ENCODE measurements around the gene ZFYVE28.

The ZFYVE28 gene

DNA sequence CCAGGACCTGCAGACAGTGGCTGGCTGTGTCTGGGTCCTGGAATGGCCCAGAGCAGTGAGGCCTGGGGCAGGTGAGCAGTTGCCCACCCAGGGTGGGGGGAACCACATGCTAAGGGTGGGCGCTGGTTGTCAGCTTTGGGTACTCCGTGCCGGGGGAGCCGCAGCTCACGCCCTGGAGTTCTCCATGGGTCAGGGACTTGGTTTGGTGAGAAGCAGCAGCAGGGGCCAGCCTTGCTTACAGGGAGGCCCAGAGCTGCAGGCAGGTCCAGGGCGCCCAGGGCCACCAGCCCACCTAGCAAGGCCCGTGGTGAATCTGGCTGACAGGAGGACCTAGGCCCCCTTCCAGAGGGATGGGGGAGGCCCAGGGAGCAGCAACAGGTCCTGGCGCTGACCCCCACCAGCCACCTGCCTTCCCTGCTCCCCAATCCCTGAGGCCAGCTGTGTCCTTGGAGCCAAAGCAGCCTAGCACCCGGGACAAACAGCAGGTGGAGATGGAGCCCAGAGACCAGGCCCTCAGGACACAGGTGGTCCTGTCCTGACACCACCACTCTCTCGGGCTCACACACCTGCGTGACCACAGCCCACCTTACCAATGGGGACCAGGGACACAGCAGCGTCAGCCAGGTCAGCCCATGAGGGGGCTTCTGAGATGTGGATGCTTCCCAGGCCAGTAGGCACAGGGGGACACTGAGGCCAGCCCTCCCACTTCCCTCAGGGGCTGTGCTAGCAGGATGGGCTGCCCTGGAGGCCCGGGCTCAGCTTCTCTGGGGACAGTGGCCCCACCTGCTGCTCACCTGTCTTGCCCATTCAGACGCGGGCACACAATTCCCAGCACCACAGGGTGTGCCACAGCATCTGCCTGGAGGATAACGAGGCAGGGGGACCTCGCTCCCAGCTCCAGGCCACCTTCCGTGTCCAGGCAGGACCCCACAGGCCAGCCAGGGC is 160.1 kb downstream of the ZFYVE28 start:
- no peak for TF ChIP-seq GATA2 (IDR thresholded peaks at IDR 0.05; ENCODE audit: low read depth, low read length)
- no peak for TF ChIP-seq GATA3 (IDR thresholded peaks at IDR 0.05; ENCODE audit: low read depth, low read length)

DNA sequence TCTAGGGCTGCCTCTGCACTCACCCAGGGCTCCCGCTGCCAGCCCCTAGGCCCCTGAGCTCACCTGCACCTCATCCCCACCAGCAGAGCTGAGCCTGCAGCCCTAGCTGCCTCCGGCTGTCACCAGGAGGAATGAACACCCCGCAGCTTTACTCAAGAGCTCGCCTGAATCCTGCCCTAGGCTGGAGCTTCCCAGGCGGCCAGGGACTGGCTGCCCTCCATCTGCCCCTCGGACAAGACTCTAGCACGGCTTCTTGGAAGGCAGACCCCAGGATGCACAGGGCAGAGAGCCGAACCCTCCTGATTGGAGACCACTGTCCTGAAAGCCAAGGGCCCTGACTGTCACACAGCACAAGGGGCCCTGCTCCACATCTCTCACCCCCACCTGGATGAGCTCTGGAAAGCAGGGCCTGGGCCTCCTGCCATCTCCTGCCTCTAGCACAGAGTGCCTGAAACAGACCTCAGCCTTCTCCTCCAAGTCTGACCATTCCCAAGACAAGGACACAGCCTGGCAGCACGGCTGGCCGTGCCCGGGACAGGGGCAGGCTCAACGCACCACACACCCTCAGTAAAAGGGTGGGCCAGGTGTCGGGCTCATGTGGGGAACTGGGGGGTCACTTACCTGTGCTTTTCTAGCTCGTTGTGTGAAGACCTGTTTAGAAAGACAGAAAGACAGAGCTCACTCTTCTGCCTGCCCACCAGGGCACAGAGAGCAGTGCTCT is 160.9 kb downstream of the ZFYVE28 start:
- TF ChIP-seq GATA2 (IDR thresholded peaks at IDR 0.05; ENCODE audit: low read depth, low read length) (no peak), GATA3 (IDR thresholded peaks at IDR 0.05; ENCODE audit: low read depth, low read length) (no peak)

DNA sequence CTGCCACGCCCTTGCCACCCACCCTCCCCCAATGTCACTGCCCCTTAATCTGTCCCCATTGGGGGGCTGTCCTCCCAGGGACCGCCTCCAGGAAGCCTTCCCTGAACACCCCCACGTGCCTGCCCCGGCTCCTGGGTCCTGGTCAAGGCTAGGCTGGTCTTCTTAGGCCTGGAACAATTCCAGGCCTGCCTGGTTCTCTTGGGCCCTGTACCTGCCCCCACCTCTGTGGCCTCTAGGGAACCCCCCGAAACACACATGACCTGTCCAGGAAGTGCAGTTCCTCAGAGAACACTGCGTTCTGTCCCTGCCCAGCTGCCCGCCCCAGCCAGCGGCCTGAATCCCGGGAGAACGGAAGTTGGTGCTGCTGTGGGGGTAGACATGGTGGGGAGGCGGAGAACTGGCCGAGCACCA is 161.7 kb downstream of the ZFYVE28 start:
- TF ChIP-seq GATA2 (IDR thresholded peaks at IDR 0.05; ENCODE audit: low read depth, low read length) (no peak), GATA3 (IDR thresholded peaks at IDR 0.05; ENCODE audit: low read depth, low read length) (no peak)

DNA sequence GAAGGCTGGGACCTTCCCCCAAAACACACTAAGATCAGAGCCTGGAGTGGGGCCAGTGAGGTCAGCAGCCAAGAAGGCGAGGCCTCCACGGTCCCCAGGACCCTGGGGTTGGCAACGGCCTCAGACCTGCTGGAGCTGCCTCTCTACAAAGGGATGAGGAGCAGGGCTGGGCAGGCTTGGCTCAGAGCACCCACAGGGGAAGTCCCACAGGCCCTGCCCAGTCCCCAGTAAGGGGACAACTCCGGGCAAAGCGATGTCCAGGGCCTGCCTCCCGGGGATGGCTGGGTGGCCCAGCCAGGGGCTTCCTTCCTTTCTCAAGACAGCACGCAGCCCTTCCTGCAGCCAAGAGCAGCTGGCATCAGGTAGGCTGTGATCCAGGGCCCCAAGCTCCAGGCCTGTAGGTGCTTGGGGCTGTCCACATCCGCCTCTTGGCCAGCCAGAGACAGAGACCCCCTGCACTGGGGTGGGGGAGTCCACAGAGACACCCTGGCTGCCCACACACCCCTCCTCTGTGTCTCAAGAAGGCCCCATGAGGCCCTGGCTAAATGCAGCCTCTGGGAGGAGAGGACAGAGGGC is 162.2 kb downstream of the ZFYVE28 start:
- no peak for TF ChIP-seq GATA3 (IDR thresholded peaks at IDR 0.05; ENCODE audit: low read depth, low read length)
- no peak for TF ChIP-seq GATA2 (IDR thresholded peaks at IDR 0.05; ENCODE audit: low read depth, low read length)

DNA sequence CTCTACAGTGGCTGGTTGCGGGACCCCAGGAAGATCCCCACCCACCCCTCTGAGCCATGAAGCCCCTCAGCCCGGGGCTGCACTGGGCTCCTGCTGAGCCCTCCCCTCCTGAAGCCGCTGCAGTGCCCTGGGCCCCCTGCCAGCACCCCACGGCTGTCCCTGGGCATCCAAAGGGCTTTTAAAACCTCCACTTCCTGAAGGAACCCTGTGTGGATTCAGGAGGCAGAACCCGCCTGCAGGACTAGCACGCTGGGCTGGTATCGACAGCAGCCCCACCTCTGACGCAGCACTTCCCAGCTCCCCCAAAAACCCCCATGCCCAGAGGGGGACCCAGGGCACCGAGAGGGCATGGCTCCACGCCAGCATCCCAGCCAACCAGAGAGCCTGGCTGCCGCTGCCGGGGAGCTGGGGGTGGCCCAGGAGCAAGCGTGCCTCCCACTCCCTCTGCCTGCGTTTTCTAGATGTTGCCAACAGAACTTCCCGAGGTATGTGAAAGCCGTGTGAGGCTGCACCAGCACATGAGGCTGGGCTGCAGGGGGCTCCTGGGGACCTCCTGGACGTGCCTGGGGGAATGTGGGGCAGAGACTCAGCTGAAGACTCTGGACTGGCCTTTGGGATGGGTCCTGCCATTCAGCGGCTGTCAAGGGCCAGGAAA is 162.8 kb downstream of the ZFYVE28 start:
- TF ChIP-seq GATA2 (IDR thresholded peaks at IDR 0.05; ENCODE audit: low read depth, low read length), result no peak
- no peak for TF ChIP-seq GATA3 (IDR thresholded peaks at IDR 0.05; ENCODE audit: low read depth, low read length)

DNA sequence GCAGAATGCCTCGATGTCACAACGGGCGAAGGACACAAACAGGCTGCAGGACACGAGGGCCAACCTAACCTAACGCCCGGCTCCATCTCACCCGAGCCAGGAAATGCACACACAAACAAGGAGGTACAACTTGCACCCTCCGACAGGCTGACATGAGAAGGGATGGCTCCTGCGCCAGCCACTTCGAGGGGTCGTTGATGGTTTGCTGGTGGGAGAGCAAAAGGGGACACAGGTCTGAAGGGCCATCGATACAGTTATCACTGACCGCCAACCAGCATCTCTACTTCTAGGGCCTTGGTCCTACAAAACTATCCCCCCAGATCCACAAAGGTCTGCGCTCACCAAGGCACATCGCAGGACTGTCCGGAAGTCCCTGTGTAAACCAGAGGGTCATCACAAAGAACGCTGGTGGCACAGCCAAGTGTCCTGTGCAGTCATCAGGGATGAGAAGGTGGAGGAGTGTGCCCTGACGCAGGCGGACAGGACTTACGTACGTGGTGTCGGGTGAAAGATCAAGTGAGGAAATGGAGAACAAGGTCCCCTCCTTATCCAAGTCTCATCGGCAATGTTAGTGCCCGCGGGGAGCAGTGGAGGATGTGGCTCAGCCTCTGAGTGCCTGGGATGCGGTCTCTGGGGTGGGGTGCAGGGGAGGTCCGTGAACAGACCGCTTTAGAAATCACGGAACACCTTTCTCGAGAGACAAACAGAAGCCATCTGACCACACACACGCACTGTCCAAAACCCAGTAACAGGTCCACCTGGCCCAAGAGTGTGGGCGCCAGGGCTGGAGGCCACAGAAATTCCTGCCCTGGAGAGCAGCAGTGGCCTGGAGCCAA is 163.6 kb downstream of the ZFYVE28 start:
- no peak for TF ChIP-seq GATA3 (IDR thresholded peaks at IDR 0.05; ENCODE audit: low read depth, low read length)
- no peak for TF ChIP-seq GATA2 (IDR thresholded peaks at IDR 0.05; ENCODE audit: low read depth, low read length)

DNA sequence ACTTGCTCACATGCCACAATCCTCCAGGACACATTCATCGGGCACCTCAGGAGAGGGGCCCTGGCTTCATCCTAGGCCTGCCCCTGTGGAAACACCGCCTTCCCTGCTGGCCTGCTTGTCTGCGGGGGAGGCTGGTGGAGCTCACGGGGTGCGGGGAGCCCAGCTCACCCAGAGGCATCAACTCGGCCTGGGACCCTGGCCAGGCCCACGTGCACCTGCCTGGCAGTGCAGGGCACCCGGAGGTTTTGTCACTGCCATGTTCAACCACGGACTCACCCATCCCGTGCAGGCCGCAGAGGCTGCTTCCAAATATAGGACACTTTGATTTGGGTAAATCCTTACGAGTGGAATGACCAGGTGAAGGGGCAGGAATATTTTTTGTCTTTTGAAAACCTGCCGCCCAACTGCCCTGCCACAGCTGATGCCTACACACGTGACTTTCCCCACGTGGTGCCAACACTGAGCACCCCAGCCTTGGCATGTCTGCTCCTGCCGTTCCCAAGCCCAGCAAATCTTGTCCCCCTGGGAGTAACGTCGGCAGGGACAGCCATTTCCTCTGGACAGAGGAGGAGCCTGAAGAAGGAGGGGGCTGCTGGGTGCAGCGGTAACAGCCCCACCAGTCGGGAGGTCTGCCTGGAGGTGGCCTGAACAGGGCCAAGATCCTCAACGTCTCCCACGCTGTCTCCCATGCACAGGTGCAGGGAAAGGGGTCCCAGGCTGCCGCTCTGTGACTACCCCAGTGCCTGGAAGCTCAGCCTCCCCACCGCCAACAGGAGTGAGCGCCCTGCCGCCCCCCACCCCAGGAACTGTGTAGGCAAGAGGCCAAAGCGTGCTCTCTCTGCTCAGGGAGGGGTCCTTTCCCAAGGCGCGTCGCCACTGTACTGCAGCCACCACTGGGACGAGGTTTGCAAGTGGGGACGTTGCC is 165.0 kb downstream of the ZFYVE28 start:
- TF ChIP-seq GATA2 (IDR thresholded peaks at IDR 0.05; ENCODE audit: low read depth, low read length), result no peak
- TF ChIP-seq GATA3 (IDR thresholded peaks at IDR 0.05; ENCODE audit: low read depth, low read length), result no peak

DNA sequence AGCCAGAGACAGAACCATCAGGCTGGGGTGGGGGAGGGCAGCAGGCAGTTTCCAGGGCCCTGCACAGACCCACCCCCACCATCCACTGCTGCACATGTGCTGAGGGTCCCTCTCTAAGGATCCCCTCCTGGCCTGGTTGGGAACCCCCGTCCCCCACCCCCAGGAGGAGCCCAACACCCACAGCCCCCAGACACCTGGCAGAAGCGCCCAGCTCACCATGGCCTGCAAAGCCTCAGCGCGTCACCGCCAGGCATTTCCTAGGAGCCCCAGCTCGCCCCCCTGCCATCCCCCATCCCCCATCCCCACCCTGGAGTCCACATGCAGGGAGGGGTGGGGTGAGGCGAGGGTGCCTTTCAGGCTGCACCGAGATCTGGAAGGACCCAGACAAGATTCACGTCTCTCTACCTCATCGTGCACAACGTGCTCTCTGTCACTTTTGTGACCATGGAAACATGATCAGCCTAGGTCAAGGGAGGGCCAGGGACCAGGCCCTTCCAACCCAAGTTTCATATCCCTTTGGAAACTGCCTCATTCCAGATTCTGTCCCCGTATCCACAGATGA is 165.8 kb downstream of the ZFYVE28 start:
- TF ChIP-seq GATA3 (IDR thresholded peaks at IDR 0.05; ENCODE audit: low read depth, low read length), result no peak
- no peak for TF ChIP-seq GATA2 (IDR thresholded peaks at IDR 0.05; ENCODE audit: low read depth, low read length)

DNA sequence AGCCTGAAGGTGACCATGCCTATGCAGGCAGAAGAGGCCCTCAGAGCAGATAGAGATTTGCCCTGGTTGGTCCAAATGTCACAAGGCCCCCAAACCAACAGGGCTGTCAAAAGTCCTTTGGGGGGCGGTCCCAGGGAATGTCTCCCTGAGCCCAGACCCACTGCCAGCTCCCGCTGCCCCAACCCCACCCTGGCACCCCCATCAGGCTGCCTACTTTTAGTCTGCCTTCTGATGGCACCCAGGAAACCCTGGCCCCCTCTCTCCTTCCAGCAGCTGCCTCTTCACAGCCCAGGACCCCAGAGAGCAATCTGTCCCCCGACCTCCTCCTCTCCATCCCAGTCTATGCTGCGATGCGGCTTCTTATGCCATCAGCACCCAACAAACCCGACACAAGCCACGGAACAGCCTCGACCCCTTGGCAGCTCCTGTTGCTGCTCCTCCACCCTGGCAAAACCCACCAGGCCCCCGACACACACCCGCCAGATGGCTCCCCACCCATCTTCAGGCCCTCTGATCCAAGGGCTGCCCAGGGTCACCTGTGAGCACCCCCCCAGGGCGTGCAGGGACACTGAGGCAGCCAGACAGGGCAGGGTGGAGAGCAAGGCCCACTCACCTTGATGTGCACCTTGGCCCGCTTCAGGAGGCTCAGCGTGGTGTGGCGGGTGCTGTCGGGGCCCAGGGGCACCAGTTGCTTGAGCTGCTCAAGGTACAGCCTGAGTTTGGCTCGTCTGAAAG is 166.5 kb downstream of the ZFYVE28 start:
- TF ChIP-seq GATA3 (IDR thresholded peaks at IDR 0.05; ENCODE audit: low read depth, low read length), result no peak
- no peak for TF ChIP-seq GATA2 (IDR thresholded peaks at IDR 0.05; ENCODE audit: low read depth, low read length)

DNA sequence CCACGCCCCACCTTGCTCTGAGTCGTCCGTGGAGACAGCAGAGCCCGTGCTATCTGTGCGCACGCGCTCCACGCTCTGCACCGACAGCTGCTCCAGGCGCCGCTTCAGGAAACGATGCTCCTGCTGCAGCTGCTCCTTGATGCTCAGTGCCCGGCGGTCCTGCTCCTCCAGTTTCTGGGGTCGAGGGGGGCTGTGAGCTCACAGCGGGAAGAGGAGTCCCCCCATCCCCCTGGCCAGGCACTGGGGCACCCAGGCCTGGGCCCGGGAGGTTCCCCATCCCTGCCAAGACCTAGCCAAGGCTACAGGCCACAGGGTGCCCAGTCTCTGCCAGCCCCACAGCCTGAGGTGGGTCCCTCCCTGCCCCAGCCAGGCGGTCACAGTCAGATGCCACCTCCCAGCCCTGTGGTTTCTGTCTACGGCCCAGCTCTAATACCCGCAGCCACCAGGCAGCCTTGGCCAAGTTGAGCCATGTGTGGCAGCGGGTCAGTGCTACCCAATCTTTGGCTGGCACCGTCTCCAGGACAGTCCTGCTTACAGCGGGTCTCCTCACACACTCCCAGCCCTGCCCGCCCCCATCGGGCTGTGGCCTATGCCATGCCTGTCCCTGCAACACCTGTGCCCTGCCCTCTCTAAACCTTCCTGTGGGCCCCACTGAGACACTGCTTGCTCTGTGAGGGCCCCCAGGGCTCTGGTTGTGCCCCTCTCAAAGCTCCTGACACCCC is 167.2 kb downstream of the ZFYVE28 start:
- TF ChIP-seq GATA3 (IDR thresholded peaks at IDR 0.05; ENCODE audit: low read depth, low read length), result no peak
- TF ChIP-seq GATA2 (IDR thresholded peaks at IDR 0.05; ENCODE audit: low read depth, low read length), result no peak

Data from SH-SY5Y (cell line).